A549 (cell line): ENCODE data around the gene TBC1D22A. TPM values are rescaled to one million over a fixed set of nuclear protein-coding genes. Genes with fewer than 3 reads are reported as not detected.

Experiments
- ATAC-seq, 2 experiments: fragments of 200-7000 bp in 1 of 2; fragments of >200 bp in 1 of 2; cut with Nextera tagmentation in 1 of 2; cut with Tn5 transposase in 1 of 2; 3 replicates each; pipeline versions ENCODE4 v1.8.0 to v1.9.1; 2018 to 2020; ENCODE audit warnings: mild to moderate bottlenecking in 1 of 2, moderate library complexity in 1 of 2
- CTCF ChIA-PET: fragments of 300-600 bp; sonication (Branson Sonifier 250); formaldehyde crosslinking; extraction: SDS; loops from one replicate; lab custom pipeline; 2021; ENCODE audit warnings: antibody characterized with exemption, inconsistent platforms; lab: Yijun Ruan, JAX
- POLR2A ChIA-PET: fragments of 350-600 bp; formaldehyde crosslinking; extraction: SDS; loops from one replicate; lab custom pipeline; 2021; ENCODE audit warnings: antibody characterized with exemption, inconsistent platforms; lab: Yijun Ruan, JAX
- DNase-seq, 2 experiments: peaks; one replicate each; pipeline versions ENCODE4 v3.0.0 to v3.0.0-alpha.2; 2011 to 2016; ENCODE audit warnings: low read depth in 1 of 2, low spot score in 1 of 2
- FAIRE-seq: peaks from 2 replicates; lab custom pipeline; 2011; peaks lifted over from hg19 to GRCh38; lab: Jason Lieb, UNC
- H3K27ac ChIP-seq, 2 experiments: fragments of >200 bp; sonication (Bioruptor Twin); formaldehyde crosslinking; 3 replicates each; pipeline ENCODE4 v1.5.1; 2016 to 2017
- H3K4me1 ChIP-seq: fragments of >200 bp; sonication (Bioruptor Twin); formaldehyde crosslinking; 3 replicates; pipeline ENCODE4 v1.6.1; 2016
- H3K4me2 ChIP-seq: fragments of >200 bp; sonication (Bioruptor Twin); formaldehyde crosslinking; 3 replicates; pipeline ENCODE4 v1.6.1; 2016
- H3K4me3 ChIP-seq: fragments of >200 bp; sonication (Bioruptor Twin); formaldehyde crosslinking; 3 replicates; pipeline ENCODE4 v1.5.1; 2016
- H3K9me3 ChIP-seq: fragments of >200 bp; sonication (Bioruptor Twin); formaldehyde crosslinking; 3 replicates; pipeline ENCODE4 v1.6.1; 2016
- EP300 ChIP-seq, 2 experiments: fragments of >200 bp; sonication (Bioruptor Twin); formaldehyde crosslinking; IDR thresholded peaks; 2 replicates in 1 of 2; 3 replicates in 1 of 2; pipeline ENCODE4 v1.6.1; 2016 to 2017
- HDAC2 ChIP-seq: fragments of 200-600 bp; sonication (generic); IDR thresholded peaks from 2 replicates; pipeline ENCODE4 v1.6.1; 2016
- JUN ChIP-seq, 2 experiments: fragments of >200 bp; sonication (Bioruptor Twin); formaldehyde crosslinking; IDR thresholded peaks; 2 replicates in 1 of 2; 3 replicates in 1 of 2; pipeline ENCODE4 v1.6.1; 2016 to 2017
- MAFK ChIP-seq: fragments of 450-650 bp; IDR thresholded peaks from 2 replicates; pipeline ENCODE4 v1.6.1; 2014; ENCODE audit not compliant: partially characterized antibody
- MYC ChIP-seq: IDR thresholded peaks from 2 replicates; pipeline ENCODE4 v1.6.1; 2012; ENCODE audit warnings: mild to moderate bottlenecking, inconsistent platforms, low read length, improper control_type of control experiment, borderline replicate concordance
- POLR2AphosphoS2 ChIP-seq: conservative IDR thresholded peaks from 2 replicates; pipeline ENCODE4 v1.6.1; 2012; ENCODE audit warnings: low read length, improper control_type of control experiment, inconsistent platforms
- TFCP2L1 ChIP-seq: fragments of 250-450 bp; sonication (Bioruptor Pico); IDR thresholded peaks from 2 replicates; pipeline ENCODE4 v1.5.0; 2021; ENCODE audit warnings: mild to moderate bottlenecking
- ZNF302 ChIP-seq: fragments of 250-450 bp; sonication (Bioruptor Pico); IDR thresholded peaks from 2 replicates; pipeline ENCODE4 v1.9.0; 2021; ENCODE audit warnings: inconsistent platforms, mild to moderate bottlenecking, moderate library complexity
- ZSCAN20 ChIP-seq: fragments of 250-450 bp; sonication (Bioruptor Pico); IDR thresholded peaks from 2 replicates; pipeline ENCODE4 v1.8.0; 2022; ENCODE audit warnings: mild to moderate bottlenecking, moderate library complexity
- WGBS: methylation state at CpG from one replicate; pipeline ENCODE4 v1.1.6; 2017; ENCODE audit errors: missing lambda C conversion rate; 5-methylcytosine and 5-hydroxymethylcytosine counted together
- polyA plus RNA-seq, 4 experiments: library from polyadenylated mRNA; depleted of rRNA in 3 of 4; stranded (reverse); fragments of >200 nt; fragmentation: RNase III in 1 of 4; extraction: RNeasy Plus Mini Kit Qiagen cat#74134 plus additional on column Dnase treatment in 1 of 4; gene quantifications; 2 replicates in 3 of 4; 3 replicates in 1 of 4; pipeline ENCODE4 v1.2.3, GENCODE V29; 2011 to 2017
- TF ChIP-seq, protein P1 (sequence below): IDR thresholded peaks from 2 replicates; pipeline ENCODE4 v1.6.1; 2012
- TF ChIP-seq, protein P2 (sequence below): fragments of >200 bp; sonication (Bioruptor Twin); formaldehyde crosslinking; IDR thresholded peaks from 2 replicates; pipeline ENCODE4 v1.6.1; 2016
- TF ChIP-seq, protein P3 (sequence below): fragments of >200 bp; sonication (Bioruptor Twin); formaldehyde crosslinking; IDR thresholded peaks from 3 replicates; pipeline ENCODE4 v1.5.1; 2016
- TF ChIP-seq, protein P4 (sequence below): fragments of 250-450 bp; sonication (Bioruptor Pico); IDR thresholded peaks from 2 replicates; pipeline ENCODE4 v1.5.0; 2021; ENCODE audit warnings: mild to moderate bottlenecking, moderate library complexity, borderline replicate concordance
- TF ChIP-seq, protein P5 (sequence below): IDR thresholded peaks from 2 replicates; pipeline ENCODE4 v1.6.1; 2012; ENCODE audit warnings: low read depth, borderline replicate concordance

TBC1D22A gene
- polyA plus RNA-seq, 2 of the 4 experiments (the other 2 are of a cell fraction), result 8.9 to 10.8 TPM

DNA sequence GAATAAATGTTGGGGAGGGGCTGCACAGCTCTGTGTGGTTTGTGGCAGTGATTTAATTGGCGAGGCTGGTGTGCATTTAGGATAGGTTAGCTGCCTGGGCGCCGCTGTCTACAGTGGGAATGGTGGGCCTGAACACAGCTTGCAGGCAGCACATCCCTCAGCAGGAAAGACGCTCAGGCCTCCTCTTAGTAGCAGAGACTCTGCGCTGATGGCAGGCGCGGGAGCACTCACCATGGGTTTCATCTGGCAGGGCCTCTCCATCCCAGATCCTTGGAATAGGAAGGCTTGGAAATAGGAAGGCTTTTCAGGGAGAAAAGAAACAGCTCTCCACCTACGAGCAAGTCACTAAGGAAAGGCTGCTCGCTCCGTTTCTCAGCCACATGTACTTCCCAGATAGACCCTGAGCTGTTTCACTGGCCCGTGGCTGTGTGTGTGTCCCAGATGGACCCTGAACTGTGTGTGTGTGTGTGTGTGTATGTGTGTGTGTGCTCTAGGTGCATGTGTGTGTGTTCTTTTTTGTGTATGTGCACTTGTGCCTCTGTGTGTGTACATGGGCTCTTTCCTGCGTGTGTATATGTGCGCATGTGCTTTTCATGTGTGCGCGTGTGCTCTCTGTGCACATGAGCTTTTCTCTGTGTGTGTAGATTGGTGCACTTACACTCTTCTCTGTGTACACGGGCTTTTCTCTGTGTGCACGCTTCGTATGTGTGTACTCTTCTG is 144.0 kb downstream of the TBC1D22A start:
- Histone ChIP-seq H3K4me1 (no peaks in the 10 kb centered on the region), H3K9me3 (no peaks in the 10 kb centered on the region), H3K4me2 (no peak overlapping the region), H3K27ac (no peak overlapping the region), H3K4me3 (no peak overlapping the region)
- ATAC-seq (no peak), FAIRE-seq (no peak), DNase-seq (no peak)
- POLR2A ChIA-PET, result no interaction called here
- CTCF ChIA-PET, result no interaction called here
- WGBS, result 91% methylated on average over 17 of the region's 18 CpGs
- TF ChIP-seq JUN (IDR thresholded peaks at IDR 0.05), result no peak
- TF ChIP-seq, protein P1, sequence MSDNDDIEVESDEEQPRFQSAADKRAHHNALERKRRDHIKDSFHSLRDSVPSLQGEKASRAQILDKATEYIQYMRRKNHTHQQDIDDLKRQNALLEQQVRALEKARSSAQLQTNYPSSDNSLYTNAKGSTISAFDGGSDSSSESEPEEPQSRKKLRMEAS, result no peak
- TF ChIP-seq ZSCAN20 (CRISPR knock-in tag), result no peak
- no peak for TF ChIP-seq MAFK

DNA sequence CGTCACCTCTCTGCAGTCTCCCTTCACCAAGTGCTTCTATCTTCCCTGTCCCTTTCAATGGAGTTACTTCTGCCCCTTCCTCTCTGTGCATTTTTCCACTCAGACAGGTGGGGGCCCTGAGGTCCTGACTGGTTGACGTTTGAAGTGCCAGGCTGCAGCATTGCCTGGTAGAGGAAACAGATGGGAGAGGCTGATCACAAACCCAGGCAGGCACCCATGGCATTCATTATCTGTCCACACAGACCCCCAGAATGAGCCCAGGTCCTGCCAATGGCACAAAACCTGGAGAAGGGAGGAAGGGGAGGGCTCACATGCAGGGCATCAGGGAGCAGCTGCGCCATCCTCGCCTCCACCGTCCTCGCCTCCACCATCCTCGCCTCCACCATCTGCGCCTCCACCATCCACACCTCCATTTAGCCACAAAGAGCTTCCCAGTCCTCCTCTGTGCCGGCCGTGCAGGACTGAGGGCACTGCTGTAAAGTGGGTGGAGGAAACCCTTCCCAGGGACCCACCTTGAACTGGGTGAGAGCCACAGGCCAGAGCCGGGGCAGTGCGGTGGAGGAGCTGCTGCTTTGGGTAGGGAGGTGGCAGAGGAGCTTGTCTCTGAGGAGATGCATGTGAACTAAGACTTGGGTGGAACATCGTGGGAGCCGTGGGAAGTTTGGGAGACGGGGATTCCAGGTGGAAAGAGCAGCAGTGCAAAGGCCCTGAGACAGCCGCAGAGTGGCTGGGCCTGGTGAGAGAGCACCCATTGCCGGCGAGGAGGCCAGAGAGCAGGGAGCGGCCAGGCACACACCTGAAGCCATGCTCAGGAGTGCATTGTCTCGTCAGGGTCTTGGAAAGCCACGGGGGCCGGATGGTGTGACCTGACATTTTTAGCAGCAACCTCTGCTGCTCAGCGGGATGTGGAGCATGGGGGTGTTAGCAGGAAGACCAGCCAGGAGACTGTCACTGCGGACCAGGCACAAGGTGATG is 145.1 kb downstream of the TBC1D22A start:
- DNase-seq (no peak), FAIRE-seq (no peak), ATAC-seq (no peak)
- H3K27ac ChIP-seq, result no peak overlapping the region
- 91% methylated on average over 23 of the region's 24 CpGs for WGBS
- no peak overlapping the region for H3K4me3 ChIP-seq
- no peak overlapping the region for H3K4me2 ChIP-seq
- ChIA-PET CTCF (interaction anchor here (1.3 kb wide), 1 partner anchor 9 kb away, joined by 3 read pairs; no protein-coding TSS in a partner anchor), POLR2A (no interaction called here)
- H3K9me3 ChIP-seq, result no peaks in the 10 kb centered on the region
- TF ChIP-seq, protein P2, sequence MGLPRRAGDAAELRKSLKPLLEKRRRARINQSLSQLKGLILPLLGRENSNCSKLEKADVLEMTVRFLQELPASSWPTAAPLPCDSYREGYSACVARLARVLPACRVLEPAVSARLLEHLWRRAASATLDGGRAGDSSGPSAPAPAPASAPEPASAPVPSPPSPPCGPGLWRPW, result no peak
- TF ChIP-seq, protein P3, sequence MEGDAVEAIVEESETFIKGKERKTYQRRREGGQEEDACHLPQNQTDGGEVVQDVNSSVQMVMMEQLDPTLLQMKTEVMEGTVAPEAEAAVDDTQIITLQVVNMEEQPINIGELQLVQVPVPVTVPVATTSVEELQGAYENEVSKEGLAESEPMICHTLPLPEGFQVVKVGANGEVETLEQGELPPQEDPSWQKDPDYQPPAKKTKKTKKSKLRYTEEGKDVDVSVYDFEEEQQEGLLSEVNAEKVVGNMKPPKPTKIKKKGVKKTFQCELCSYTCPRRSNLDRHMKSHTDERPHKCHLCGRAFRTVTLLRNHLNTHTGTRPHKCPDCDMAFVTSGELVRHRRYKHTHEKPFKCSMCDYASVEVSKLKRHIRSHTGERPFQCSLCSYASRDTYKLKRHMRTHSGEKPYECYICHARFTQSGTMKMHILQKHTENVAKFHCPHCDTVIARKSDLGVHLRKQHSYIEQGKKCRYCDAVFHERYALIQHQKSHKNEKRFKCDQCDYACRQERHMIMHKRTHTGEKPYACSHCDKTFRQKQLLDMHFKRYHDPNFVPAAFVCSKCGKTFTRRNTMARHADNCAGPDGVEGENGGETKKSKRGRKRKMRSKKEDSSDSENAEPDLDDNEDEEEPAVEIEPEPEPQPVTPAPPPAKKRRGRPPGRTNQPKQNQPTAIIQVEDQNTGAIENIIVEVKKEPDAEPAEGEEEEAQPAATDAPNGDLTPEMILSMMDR, result no peak
- H3K4me1 ChIP-seq, result no peaks in the 10 kb centered on the region

DNA sequence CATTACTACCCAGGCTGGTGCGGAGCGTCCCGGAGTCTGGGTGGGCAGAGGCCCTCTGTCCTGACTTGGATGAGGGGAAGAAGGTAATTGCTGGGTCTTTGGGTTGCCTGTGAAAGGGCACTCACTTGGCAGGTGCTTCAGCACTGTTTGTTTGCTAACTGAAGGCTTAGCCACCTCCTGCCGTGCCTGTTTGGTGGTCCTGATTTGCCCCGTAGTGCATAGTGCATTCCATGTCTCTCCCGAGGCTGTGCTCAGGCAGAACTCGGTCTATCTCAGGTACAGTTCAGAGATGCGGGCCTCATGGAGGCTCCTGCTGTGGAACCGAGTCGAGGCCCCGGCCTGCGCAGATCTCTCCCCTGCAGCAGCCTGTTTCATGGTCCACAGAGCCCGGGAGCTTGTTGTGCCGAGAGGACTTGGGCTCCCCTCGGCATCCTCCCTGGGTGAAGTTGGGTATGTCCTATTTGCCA is 146.2 kb downstream of the TBC1D22A start:
- 90% methylated on average over 8 of the region's 15 CpGs for WGBS
- no peak for ATAC-seq
- no peak for TF ChIP-seq TFCP2L1 (CRISPR knock-in tag)
- TF ChIP-seq, protein P4, sequence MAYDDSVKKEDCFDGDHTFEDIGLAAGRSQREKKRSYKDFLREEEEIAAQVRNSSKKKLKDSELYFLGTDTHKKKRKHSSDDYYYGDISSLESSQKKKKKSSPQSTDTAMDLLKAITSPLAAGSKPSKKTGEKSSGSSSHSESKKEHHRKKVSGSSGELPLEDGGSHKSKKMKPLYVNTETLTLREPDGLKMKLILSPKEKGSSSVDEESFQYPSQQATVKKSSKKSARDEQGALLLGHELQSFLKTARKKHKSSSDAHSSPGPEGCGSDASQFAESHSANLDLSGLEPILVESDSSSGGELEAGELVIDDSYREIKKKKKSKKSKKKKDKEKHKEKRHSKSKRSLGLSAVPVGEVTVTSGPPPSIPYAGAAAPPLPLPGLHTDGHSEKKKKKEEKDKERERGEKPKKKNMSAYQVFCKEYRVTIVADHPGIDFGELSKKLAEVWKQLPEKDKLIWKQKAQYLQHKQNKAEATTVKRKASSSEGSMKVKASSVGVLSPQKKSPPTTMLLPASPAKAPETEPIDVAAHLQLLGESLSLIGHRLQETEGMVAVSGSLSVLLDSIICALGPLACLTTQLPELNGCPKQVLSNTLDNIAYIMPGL (CRISPR knock-in tag), result no peak

DNA sequence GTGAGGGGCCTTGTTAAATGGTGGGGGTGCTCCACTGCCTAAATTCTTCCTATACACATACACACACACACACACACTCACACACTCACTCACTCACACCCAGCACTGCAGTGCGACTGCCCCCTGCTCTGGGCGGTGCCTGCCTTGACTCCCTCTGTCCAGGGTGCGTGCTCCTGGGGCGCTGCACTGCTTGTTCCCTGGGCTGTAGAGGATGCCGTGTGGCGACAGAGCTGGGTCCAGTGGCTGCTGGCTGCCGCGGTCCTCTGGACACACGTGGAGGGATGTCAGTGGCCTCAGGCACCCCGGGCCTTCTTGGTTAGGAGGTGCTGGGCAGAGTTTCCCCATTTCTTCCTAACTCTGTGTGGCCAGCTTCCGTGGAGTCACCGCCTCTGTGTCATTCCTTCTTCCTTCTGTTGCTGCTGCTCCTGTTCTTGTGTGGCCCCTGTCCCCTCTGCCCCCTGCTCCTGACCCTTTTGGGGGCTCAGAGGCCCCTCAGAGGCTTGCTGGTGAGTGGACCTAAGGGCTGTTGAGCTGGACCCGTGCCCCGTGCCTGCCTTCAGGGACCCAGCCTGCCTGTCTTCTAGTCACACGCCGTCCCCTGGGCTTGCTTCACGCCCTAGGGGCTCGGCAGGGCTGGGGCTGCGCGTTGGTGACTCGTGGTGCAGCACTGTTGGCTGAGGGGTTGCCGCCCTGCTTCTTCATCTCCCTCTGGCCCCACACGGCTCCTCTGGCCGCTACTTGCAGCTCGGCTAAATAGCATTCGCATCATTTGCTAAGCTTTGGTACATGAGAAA is 147.0 kb downstream of the TBC1D22A start:
- ATAC-seq, result no peak
- CTCF ChIA-PET, result no interaction called here
- no peaks in the 10 kb centered on the region for H3K4me1 ChIP-seq
- no peak overlapping the region for H3K27ac ChIP-seq
- H3K4me2 ChIP-seq, result no peak overlapping the region
- FAIRE-seq, result no peak
- no peak for TF ChIP-seq ZNF302 (CRISPR knock-in tag)
- no peak for TF ChIP-seq HDAC2
- TF ChIP-seq POLR2AphosphoS2, result no peak
- TF ChIP-seq, protein P3, result no peak
- TF ChIP-seq MYC, result no peak
- TF ChIP-seq, protein P5, sequence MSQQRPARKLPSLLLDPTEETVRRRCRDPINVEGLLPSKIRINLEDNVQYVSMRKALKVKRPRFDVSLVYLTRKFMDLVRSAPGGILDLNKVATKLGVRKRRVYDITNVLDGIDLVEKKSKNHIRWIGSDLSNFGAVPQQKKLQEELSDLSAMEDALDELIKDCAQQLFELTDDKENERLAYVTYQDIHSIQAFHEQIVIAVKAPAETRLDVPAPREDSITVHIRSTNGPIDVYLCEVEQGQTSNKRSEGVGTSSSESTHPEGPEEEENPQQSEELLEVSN, result no peak
- TF ChIP-seq EP300 (IDR thresholded peaks at IDR 0.05), result no peak
- H3K9me3 ChIP-seq, result no peaks in the 10 kb centered on the region
- no peak overlapping the region for H3K4me3 ChIP-seq
- no peak for DNase-seq
- POLR2A ChIA-PET, result no interaction called here
- 93% methylated on average over 13 of the region's 26 CpGs for WGBS

More for the DNA sequence above, 146.2 kb downstream of the TBC1D22A start:
- H3K27ac ChIP-seq, result no peak overlapping the region
- DNase-seq (no peak), FAIRE-seq (no peak)
- CTCF ChIA-PET, result interaction anchor here (1.3 kb wide), 1 partner anchor 10 kb away, joined by 3 read pairs; no protein-coding TSS in a partner anchor
- no peak overlapping the region for H3K4me2 ChIP-seq
- no peaks in the 10 kb centered on the region for H3K9me3 ChIP-seq
- no peaks in the 10 kb centered on the region for H3K4me1 ChIP-seq
- H3K4me3 ChIP-seq, result no peak overlapping the region
- POLR2A ChIA-PET, result no interaction called here
